NCI-H1694 treated with DMSO at 0.1 percent for 48 hours (cell line): ENCODE measurements around the gene C6orf132.
"Not testable (repeated sequence)": the region's sequence is repeated elsewhere in the genome, so short reads cannot be mapped to it uniquely, and the experiment has no call there.

Experiments used
- DNase-seq: peaks from one replicate; lab custom pipeline; 2025; lab: John Stamatoyannopoulos, UW

The C6orf132 gene

GRCh38 chr6:42142118-42142835 is at the start of gene C6orf132:
C6orf132 (minus strand) TSS chr6:42142620; CDS start chr6:42142444, 176 bp downstream.
- no peak for DNase-seq

DNA sequence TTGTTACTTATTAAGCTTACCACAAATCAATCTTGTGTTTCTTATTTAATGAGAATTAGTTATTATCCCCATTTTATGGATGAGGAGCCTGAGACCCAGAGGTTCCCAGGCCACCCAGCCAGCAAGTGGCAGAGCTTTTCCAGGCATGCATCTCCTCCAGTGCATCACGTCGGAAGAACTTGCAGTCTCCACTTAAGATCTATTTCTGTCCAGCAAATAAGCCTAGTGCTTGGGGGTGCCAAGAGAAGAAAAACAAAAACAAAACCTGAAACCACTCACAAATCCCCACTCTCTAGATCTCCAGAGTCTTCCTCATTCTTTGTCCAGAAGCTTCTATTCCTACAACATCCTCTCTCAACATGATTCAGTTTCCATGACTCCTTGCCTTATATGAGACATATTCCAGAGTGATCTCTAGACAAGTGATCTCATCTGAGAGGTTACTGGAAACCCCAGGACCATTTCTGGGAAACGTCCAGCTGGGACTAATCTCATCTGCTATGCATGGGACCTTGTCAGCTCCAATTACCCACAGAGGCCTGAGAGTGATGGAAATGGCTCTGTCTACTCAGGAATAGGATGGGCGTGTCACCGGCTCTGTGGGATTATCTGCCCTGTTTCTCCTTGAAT is 48.2 kb upstream of the C6orf132 start:
- DNase-seq, result no peak

DNA sequence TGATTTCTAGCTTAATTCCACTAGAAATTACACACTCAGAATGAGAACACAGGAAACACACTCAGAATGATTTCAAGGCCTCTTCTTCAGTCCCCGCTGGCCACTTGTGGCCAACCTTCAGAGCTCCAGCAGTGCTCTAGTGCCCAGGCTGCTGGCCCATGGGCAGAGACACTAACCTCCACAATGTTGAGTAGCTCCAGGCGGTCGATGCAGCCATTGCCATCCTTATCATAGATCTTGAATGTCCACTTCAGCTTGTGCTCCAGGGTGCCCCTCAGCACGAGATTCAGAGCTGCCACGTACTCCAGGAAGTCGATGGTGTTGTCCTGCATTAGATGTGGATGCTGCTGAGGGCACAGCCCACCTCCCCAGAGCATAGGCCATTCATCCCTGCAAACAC is 46.0 kb upstream of the C6orf132 start:
- DNase-seq, result no peak

- no peak for DNase-seq
Observed at GRCh38 chr6:42185597-42185996, 43.2 kb upstream of the C6orf132 start.

GRCh38 chr6:42184475-42184874 is 42.1 kb upstream of the C6orf132 start:
- no peak for DNase-seq

GRCh38 chr6:42182101-42182500 is 39.7 kb upstream of the C6orf132 start:
- DNase-seq, result no peak

GRCh38 chr6:42179945-42180313 is 37.5 kb upstream of the C6orf132 start:
- DNase-seq, result no peak

DNA sequence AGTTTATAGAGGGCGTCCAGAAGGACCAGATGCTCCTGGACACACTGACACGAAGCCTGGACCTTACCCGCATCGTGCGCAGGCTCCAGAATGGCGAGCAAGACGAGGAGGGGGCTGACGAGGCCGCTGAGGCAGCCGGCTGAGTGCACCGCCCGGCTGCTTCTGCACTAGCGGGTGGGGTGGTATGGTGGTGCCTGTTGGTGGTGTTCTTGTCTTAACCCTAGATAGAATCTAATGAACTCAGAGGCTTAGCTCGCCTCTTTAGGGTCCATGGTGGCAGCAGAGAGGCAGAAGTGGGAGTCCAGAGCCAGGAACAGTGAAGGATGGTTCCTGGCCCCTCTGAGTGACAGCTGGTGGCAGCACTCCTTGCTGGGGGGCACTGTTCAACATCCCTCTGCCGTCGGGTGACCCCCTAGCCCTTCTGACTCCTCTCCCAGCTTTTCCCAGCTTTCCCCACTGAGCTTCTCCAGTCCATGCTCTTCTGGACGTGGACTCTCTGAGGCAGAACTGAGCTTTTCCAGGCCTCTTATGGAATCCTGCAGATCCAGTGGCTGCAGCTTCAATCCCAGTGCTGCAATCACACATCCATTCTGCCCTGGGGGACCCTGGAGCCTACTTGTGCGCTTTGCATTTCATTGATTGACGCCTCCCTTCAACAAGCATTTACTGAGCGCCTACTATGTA is 37.0 kb upstream of the C6orf132 start:
- DNase-seq, result no peak

DNA sequence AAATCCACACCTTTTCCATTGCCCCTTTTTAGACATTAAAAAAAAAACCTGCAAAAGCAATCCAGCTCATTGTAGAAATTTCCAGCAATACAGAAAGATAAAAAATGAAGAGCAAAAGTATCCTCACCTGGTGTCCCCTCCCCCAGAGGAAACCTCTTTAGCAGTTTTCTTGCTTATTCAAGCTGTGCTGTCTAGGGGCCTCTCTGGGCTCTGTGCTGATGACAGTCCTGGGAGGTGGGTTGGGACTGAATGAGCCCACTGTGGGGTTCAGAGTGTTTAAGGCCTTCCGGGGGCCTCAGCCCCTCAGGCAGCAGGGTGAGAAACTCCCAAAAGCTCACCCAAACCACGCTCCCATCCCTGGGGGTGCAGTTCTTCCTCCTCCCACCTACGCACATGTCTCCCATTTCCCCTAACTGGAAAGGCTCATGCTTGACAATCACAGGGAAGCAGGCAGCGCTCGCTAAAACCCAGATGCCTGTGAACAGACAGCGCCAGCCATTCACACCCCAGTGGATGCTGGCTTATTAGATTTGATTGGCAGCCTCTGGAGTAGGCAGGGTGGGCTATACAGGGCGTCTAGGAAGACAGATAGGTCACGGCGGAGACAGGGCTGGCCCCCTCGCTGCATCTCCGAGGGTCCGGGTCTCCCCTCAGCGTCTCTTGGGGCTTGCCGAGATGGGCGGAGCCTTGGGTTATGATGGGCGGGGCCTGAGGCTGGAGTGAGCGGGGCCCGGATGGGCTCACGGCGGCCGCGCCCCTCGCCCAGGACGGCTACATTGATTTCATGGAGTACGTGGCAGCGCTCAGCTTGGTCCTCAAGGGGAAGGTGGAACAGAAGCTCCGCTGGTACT is 35.3 kb upstream of the C6orf132 start:
- no peak for DNase-seq

- no peak for DNase-seq
Observed at GRCh38 chr6:42176981-42177380, 34.6 kb upstream of the C6orf132 start.

DNA sequence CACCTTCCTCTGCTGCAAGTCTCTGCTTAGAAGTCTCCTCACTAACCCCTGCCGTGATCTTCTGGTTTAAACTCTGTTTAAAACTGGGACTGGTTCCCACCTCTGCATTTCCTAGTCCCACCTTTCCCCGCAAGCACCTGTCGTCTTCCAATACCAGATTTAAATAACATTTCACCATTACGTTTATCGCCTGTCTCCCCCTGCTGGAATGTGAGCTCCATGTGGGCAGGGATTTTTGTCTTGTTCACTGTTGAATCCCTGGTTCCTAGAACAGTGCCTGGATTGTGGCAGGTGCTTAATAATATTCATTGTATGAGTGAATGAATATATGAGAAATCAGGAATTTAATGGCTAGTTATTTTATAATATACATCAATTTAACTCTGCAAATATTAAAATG is 33.4 kb upstream of the C6orf132 start:
- no peak for DNase-seq

DNA sequence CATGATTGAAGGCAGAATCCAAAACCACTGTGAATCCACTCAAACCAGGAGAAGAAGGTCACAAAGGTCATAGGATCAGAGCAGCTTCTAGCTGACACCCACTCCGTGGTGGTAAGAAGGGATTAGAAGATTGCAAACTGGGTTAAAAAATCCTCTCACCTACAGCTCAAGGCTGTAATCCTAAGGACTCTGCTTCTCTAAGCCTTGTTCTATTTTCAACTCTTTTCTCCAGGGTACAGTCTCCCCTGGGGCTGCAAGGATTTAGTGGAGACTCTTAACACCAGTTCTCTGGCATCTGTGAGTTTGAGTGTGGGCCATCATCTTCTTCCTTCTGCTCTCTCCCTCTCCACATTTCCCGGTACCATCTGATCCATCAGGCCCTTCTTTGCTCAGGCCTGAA is 30.7 kb upstream of the C6orf132 start, which contains the start of gene GUCA1A:
Gene GUCA1A, plus strand, starts transcription at position 264 of the 400 bp plus-strand sequence. CDS start 250 bp downstream, outside the sequence.
- no peak for DNase-seq

- DNase-seq, result no peak
Observed at GRCh38 chr6:42171813-42172581, 29.6 kb upstream of the C6orf132 start.

GRCh38 chr6:42169780-42170179 is 27.4 kb upstream of the C6orf132 start:
- not testable (repeated sequence) for DNase-seq

DNA sequence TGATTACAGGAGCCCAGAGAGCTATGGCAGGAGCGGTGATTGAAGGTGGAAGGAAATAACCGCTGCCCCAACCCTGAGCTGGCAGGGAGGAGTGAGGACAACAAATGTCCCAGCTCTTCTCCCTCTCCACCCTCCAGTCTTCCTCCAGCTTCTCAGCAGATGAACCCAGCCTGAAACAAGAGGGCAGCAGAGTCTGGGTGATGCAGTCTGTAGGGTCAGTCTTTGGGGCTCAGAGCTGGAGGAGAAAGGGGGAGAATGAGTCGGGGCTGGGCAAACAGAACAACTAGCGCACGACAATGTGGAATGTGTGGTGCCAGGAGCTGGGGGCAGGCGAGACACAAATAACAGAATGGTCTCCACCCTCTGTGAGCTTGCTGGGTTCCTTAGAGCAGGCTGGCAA is 26.2 kb upstream of the C6orf132 start:
- no peak for DNase-seq

GRCh38 chr6:42166444-42167141 is 24.2 kb upstream of the C6orf132 start:
- peak; percentile 42 for DNase-seq

DNA sequence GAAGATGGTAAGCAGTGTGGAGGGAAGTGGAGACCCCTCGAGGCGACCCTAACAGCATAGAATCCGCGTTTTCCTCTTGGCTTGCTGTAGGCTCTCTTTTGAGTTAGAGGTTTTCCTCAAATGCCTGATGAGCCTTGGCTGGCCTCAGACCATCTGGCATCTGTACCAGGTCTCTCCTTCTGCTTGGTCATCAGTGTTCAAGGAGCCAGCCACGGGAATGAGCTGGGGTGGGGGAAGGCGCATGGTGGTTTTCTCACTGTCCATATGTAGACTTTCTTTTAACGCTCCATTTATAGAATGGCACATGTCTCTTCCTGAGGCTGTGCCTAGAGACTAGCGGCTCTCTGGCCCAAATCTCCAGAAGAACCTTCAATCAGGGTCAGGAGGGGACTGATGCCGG is 22.6 kb upstream of the C6orf132 start:
- DNase-seq, result no peak

DNA sequence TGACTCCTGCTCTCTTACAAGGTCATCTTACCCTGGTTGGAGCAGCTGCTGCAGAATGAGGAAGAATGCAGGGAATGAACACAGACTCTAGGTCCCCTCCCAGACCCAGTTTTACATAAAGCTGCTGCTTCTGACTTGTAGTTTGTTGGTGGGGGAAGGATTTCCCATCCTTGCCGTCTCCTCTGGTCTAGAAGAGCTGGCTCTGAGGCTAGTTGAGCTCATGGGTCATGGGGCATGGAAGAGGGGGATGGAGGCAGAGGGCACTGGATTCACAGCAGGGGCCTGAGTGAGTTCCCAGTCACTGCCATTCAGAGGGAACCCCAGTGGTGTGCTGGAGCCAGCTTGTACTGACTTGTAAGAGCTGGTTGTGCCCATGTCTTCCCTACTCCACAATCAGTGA is 21.6 kb upstream of the C6orf132 start:
- no peak for DNase-seq

DNA sequence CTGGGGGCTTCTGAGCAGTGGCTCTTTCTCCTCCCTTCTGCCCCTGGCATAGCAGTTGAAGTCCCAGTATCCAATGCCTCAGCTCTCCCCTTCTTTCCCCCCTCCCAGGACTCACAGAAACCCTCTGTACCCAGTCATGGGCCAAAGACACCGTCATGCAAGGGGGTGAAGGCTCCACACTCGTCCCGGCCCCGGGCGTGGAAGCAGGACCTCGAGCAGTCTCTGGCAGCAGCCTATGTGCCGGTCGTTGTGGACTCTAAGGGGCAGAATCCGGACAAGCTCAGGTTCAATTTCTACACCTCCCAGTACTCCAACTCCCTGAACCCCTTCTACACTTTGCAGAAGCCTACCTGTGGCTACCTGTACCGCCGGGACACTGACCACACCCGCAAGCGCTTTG is 20.4 kb upstream of the C6orf132 start:
- DNase-seq, result no peak

DNA sequence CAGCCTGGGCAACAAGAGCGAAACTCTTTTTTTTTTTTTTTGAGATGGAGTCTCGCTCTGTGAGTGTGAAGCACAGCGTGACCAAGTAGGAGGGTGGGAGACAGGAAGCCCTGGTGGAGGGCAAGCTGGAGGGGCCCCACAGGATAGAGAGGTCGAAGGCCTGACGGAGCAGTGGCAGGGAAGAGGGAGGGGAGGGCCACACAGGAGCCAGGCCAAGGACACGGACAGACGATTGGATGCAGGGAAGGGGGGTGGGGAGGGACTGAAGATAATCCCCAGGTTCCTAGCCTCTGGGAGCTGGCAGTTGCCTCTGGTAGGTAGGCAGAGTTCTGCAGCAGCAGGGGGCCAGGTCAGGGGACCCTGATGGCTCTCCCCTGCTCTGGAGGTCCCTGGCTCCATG is 20.0 kb upstream of the C6orf132 start:
- DNase-seq, result no peak
